SHP77 treated with DMSO at 0.1 percent for 48 hours (cell line): Measurements from ENCODE around the gene SSMEM1.
A peak's percentile ranks its signal among the peaks of the same experiment; 100 is the strongest.
"Not testable (repeated sequence)": the region's sequence is repeated elsewhere in the genome, so short reads cannot be mapped to it uniquely, and the experiment has no call there.

Experiments
- DNase-seq: peaks from one replicate; lab custom pipeline; 2025; lab: John Stamatoyannopoulos, UW

The SSMEM1 gene

DNA sequence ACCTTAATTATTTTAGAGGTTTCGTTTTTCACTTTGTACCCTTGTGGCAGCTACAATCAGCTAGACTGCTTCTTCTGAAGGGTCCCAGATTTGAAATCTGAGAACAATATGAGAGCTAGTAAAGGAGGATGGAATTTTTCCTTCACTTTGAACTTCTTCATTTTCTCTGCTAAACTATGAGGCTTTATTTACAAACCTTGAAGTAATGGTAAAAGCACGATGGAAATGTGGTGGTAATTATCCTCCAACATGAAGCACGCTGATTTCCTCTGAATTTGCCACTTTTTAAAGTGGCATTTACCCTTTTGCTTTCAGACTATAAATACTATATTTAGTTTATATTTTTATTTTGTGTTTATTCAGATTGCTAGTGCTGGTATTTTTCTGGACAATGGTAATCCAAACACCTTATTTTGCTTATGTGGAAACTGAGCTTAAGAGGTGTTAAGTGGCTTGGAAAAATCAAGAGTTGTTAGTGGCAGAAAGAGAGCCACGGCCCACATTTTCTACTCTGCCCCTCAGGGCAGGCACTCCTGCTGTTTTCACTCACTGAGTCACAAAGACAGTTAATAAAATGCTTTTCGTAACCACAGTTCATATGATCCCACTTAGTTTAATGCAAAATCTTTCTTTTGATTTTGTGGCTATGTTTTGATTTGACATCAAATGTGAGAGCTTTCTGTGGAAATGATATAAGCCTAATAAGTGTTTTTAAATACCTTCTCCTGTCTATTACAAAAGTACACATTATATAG lies 2.7 kb downstream of the SSMEM1 start:
- no peak for DNase-seq

DNA sequence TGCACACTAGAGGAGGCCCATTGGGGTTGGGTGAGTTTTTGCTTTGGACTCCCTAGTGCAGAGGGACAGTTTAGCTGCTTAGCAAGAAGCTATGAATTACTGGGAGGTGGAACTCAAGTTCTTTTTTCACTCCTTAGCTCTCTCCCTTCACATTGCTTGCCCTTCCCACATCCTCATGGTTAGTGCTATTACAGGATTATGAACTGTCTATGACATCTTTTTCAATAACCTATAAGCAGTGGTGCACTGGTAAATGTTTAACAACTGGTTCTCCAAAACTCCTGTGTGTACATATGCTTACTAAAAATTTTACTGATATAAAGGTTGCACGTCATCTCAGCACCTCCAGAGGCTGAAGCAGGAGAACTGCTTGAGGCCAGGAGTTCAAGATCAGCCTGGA lies 6.2 kb downstream of the SSMEM1 start:
- no peak for DNase-seq

DNA sequence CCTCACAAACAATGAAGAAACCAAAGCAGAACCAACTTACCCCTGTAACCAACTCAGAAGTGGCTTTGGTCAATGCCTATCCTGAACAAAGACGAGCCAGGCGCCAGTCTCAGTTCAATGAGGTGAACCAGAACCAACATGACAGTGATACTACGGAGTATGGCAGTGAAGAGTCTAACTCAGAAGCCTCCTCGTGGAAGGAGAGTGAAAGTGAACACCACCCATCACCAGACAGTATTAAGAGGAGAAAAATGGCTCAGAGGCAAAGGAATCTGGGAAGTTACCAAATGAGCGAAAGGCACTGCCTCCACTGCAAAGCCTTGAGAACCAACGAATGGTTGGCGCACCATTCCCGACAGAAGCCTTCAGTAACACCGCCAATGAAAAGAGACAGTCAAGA lies 8.4 kb downstream of the SSMEM1 start:
- DNase-seq, result no peak

DNA sequence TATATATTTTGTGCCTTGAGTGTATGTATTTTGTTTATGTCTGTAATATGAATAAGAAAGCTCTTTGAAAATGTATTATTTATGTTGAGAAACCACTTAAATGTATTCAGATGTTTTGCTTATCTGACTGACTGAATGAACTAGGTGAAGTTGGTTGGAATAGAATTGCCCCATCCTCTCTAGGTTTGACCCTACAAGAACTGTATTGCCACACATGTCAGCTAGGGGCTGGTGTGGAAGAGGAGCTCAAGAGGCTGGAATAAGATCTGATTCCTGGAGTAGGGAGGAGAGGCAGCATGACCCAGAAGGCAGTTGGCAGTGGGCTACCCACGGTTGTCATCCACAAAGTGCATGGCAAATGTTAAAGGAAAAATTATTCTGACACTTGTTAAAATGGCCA lies 9.1 kb downstream of the SSMEM1 start:
- DNase-seq, result no peak

DNA sequence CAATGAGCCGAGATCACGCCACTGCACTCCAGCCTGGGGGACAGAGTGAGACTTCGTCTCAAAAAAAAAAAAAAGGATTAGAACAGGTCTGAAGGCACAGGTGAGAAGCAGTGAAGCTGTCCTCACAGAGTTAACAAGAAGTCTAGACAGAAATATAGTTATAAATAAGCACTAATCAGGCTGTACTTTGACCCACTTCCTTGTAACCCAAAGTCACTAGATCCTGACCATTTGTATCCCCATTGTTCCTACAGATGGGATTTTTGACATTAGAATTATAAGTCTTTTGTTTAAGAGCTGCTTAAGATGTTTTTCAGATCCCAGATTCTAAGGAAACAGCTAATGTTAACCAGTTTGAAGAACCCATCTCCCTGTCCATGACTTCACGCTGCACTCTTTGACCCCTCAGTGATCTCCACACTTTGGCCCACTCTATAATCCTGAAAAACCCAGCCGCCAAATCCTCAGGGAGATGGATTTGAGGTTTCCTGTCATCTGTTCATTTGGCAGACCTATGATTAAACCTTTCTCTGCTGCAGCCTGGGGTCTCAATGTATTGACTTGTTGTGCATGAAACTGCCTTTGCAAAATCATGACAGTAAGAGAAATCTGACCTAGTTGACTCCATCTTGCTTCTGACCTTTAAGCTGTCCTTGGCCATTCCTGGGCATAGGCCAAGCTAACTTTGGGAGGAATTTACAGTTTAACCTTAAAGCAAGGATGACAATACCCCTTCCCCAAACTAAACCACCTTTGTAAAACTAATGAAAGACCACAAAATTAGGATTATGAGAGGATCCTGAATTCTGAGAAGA lies 11.4 kb downstream of the SSMEM1 start:
- no peak for DNase-seq

DNA sequence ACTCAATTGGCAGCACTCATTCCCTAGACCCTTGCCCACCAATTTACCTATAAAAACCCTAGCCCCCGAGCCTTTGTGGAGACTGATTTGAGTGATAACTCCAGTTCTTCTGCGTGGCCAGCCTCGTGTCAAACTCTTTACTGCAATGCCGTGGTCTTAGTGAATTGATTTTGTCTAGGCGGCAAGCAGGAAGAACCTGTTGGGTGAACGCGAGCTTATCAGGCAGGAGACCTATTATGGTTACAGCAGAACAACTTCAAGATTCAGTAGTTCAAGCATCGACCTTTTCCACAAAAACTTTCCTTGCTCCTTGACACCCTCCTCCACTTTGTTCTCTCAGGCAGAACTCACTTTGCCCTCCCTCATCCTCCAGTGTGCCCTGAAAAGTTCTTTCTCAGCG lies 12.2 kb downstream of the SSMEM1 start:
- no peak for DNase-seq

DNA sequence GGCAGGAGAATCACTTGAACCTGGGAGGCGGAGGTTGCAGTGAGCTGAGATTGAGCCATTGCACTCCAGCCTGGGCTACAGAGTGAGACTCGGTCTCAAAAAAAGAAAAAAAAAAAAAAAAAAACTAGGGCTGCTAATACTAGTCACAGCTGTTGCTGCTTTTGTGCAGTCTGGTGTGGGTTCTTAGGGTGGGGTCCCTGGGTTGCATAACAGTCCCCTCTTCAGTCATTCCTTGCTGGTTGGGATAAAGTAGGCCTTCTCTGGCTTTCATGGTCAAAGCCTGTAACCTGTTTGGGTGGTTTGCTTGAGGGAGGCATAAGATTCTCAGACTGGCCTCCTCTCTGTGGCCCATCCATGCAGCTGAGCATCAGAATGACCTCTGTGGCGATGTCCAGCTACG lies 14.1 kb downstream of the SSMEM1 start:
- no peak for DNase-seq

DNA sequence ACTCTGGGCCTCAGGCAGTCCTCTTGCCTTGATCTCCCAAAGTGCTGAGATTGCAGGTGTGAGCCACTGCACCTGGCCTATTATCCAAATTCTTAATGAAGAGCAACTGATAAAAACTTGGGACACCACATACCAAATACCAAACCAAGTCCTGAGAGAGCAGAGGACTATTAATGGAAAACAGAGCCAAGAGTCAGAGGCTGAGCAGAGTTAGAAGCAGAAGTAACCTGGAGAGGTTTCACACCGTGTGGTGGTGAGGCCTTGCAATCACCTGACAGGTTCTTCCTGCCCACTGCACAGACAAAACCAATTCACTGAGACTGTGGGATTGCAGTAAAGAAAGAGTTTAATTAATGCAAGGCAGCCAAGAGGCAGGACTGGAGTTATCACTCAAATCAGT lies 16.0 kb downstream of the SSMEM1 start:
- DNase-seq, result no peak

DNA sequence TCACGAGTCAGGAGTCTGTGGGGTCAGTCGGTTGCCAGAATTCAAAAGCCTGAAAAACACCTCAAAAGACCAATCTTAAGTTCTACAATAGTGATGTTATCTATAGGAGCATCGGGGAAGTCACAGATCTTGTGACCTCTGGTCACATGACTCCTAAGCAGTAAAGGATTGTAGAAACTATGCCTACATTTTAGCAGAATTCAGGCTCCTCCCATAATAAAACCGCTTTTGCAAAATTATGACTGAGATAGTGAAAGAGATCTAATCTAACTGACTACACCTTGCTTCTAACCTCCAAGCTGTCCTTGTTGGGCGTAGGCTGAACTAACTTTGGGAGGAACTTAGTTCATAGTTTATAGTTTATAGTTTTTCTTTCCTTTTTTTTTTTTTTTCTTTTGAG lies 16.6 kb downstream of the SSMEM1 start:
- DNase-seq, result no peak

DNA sequence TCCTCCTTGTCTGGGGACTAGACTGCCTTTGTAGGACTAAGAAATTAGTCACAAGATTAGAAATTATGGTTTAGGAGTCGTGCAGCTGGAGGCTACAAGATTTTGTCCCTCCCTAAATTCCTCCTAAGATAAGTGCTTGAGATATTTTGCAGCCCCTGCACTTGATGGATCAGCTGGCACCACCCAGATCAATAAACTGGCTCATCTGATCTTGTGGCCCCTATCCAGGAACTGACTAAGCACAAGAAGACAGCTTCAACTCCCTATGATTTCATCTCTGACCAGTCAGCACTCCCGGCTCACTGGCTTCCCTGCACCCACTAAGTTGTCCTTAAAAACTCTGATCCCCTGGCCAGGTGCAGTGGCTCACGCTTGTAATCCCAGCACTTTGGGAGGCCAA lies 17.3 kb downstream of the SSMEM1 start:
- DNase-seq, result not testable (repeated sequence)

DNA sequence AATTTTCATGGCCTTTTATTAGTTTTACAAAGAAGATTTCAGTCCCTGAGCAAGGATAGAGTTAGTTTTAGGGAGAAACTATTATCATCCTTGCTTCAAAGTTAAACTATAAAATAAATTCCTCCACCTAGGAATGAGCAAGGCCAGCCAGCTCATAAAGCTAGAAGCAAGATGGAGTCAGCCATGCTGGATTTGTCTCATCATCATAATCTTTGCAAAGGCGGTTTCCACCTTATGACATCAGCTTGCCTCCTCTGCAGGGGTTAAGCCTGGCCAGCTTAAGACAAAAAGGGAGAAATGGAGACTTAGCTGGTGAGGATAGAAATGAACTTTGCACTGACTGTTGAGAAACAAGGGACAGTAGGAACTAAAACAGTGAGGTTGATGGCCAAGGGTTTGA lies 18.7 kb downstream of the SSMEM1 start:
- DNase-seq, result no peak

DNA sequence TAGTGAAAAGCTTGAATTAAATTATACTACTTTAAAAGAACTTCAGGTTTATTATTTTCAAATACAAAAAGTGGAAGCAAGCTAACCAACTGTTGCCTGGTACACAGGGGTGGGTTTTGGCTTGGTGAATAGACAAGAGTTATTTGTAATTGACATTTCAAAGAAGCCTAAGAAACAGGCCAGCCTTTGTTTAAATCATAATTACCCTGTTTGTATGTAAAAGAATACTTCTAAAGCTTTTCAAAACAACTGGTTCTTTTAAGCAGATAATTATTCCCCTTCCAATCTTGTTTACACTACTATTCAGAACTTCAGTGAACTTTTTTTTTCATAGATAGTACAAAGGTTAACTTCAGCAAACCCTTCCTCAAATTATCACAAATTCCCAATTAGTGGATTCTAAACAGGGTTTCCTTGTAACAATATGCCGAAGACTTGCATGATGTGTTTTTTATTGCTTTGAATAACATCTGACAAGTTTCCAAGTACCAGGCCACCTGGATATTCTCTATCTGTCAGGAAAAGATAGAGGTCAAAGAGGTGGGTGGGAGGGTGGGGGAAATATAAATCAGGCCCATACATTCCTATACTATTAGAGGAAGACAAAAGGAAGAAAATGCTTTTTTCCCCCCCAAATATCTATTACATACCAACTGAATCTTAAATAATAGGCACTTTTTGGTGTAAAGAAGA lies 20.4 kb downstream of the SSMEM1 start:
- no peak for DNase-seq

DNA sequence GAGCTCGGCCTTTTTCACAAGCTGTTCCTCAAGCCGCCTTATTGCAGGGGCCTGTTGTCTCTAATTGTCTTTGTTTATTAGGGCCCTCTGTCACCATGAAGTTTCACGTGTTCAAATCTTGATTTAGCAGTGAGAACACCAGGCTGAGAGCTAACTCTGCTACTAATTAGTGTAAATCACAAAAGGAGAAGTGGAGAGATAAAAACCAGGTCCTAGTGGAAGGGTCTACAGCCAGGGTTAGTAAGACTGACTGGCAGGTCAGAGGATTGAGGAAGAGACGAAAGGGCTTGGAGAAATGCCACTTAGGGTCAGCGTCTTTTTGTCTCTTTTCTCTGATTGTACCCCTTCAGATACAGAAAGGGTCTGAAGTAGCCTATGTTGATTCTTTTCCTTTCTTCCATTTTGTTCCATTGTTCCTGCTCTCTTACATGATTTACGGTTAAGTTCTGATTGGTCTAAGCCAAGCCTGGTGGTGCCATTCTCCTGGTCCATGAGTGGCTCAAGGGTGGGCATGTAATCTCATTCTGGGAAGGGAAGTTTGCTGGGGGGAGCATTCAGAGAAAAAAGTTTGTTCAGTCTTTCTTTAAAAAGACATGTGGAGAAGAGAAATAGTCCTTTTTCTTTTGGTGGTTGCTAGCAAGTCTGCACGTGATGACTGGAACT lies 21.3 kb downstream of the SSMEM1 start:
- DNase-seq, result no peak

DNA sequence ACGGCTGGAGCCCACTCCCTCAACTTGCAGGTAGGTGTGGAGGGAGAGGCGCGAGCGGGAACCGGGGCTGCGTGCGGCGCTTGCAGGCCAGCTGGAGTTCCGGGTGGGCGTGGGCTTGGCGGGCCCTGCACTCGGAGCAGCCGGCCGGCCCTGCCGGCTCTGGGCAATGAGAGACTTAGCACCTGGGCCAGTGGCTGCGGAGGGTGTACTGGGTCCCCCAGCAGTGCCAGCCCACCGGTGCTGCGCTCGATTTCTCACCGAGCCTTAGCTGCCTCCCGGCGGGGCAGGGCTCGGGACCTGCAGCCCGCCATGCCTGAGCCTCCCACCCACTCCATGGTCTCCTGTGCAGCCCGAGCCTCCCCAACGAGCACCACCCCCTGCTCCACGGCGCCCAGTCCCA lies 22.3 kb downstream of the SSMEM1 start:
- DNase-seq, result not testable (repeated sequence)

DNA sequence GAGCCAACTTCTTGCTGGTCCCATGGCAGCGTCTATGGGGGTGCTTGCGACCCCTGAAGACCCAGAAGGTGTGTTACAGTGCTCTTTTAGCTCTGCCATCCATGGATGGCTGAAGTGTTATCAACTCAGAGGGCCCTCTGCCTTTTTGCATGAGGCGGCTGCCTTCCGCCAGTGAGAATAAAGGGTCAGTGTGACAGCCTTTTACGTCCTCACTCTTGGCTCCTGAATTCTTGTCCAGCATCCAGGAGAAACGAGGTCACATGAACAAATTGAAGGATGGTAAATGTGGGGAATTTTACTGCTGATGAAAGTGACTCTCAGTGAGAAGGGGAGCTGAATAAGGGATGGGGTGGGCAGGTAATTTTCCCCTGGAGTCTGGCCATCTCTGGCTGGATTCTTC lies 24.1 kb downstream of the SSMEM1 start:
- no peak for DNase-seq

DNA sequence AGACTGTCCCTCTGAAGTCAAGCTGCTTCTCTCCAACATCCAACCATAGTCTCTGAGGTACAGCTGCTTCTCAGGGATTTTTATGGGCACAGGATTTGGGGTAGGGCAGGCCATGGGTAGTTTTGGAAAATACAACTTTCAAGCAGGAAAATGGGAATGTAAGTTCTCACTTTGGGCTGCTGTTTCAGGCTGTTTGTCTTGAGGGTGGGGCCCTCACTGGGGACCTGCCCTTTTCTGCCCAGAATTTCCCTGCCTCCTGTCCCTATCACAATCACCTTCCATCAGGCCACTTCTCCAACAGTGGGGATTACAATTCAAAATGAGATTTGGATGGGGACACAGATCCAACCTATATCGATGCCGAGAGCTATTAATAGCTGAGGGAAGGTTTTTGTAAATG lies 24.5 kb downstream of the SSMEM1 start:
- no peak for DNase-seq

DNA sequence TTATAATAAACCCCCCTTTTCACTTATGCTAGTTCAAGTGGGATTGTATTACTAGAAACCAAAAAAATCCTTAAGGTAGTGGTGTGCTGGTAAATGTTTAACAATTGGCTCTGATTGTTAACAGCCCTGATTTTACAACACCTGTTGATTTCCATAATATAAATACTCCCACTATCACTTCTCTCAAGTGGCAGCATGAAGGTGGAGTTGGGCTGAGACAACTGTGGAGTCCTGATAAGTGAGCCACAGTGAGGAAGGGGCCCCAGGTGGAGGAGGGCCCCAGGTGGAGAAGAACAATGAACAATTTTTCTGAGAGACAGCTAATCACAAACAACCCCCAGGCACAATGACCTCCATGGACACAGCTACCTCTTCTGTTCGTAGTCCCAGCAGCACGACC lies 26.4 kb downstream of the SSMEM1 start:
- DNase-seq, result no peak

DNA sequence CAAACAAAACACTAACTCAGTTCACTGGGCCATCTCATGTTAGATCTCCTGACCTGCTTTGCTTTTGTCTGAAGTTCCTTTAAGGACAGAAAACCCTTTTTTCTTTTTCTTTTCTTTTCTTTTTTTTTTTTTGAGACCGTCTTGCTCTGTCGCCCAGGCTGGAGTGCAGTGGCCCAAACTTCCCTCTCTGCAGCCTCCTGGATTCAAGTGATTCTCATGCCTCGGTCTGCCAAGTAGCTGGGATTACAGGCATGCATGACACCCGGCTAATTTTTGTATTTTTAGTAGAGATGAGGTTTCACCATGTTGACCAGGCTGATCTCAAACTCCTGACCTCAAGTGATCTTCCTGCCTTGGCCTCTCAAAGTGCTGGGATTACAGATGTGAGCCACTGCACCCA lies 28.7 kb downstream of the SSMEM1 start:
- DNase-seq, result not testable (repeated sequence)

DNA sequence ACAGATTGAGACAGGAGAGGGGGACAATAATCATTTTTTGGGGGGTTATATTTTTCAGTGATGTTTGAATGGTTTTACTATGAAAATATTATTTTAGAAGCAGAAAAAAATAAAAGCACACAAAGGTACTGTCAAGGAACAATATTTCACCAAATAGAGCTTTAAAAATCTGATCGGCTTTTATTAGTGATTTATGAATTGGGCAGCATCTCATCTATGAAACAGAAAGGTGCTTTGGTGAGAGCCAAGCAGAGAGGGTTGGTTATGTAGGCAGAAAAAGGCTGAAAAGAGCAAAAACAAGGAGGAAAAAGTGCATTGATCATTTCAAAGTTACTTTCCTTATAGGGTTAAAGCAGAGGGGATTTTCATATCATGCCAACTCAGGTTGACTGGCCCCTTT lies 32.6 kb downstream of the SSMEM1 start:
- DNase-seq, result no peak

DNA sequence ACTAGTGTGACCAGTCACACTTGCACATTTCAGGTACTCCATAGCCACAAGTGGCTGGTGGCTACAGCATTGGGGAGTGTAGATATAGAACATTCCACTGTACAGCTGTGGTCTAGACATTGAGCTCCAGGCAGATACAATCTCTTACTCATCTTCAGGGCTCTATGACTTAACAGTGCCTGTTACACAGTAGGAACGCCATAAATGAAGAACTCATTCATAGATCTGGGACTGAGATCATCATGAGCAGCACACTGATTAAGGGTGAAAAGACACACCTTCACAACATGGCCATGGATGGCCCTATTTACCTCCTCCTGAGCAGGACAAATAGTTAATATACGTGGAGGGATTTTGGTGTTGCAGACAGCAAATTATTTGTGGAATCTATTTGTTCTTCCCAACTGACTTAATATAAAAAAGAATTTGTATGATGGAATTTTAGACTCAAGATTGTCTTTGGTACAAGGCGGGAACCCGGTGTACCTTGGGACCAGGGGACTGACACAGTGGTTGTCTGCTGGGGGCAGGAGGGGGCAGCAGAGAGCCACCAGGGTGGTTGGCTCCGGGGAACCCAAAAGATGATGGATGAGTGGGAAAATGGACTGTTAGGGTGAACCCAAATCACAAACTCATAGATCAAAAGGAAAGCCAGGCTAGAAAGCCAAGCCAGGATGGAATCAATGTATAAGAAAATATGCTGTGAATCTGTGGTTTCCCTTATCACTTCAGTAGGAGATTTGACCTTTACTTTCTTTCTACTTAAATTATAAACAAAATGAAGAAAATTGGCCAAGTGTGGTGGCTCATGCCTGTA lies 34.7 kb downstream of the SSMEM1 start:
- DNase-seq, result peak; percentile 18

DNA sequence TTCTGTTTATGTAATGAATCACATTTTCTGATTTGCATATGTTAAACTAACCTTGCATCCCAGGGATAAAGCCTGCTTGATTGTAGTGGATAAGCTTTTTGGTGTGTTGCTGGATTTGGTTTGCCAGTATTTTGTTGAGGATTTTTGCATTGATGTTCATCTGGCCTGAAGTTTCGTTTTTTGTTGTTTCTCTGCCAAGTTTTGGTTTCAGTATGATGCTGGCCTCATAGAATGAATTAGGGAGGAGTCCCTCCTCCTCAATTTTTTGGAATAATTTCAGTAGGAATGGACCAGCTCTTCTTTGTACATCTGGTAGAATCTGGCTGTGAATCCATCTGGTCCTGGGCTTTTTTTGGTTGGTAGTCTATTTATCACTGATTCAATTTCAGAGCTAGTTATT lies 35.8 kb downstream of the SSMEM1 start:
- DNase-seq, result not testable (repeated sequence)

DNA sequence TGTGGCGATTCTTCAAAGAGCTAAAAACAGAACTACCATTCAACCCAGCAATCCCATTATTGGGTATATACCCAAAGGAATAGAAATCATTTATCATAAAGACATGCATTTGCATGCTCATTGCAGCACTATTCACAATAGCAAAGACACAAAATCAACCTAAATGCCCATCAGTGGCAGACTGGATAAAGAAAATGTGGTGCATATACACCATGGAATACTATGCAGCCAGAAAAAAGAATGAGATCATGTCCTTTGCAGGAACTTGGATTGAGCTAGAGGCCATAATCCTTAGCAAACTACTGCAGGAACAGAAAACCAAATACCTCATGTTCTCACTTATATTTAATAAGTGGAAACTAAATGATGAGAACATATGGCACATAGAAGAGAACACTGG lies 38.8 kb downstream of the SSMEM1 start:
- DNase-seq, result not testable (repeated sequence)
